ENCODE data around the gene LRP1B. TPM values are rescaled to one million over a fixed set of nuclear protein-coding genes. Genes with fewer than 3 reads are reported as not detected.
"Not testable (repeated sequence)": the region's sequence is repeated elsewhere in the genome, so short reads cannot be mapped to it uniquely, and the experiment has no call there.

LRP1B gene
- polyA plus RNA-seq, 1 of the 3 experiments (the other 2 are of a cell fraction): 0.28 TPM

DNA sequence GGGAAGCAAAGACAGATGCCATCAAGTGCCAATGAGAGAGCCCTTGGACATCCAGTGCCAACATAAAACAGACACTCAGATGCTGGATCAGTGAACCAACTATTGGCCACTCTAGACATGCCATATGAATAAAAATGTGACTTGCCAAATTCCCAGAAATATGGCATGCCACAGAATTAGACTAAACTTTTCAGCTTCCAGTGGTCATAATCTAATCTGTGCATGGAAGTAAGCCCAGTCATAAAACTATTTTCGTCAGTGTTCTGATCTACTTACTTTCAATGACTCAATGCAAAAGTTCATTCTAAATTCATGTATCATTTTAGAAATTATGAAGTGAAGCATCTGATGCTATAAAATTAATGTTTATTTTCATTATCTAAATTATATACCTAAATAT, 1844.4 kb downstream of the LRP1B start:
- WGBS (ENCODE audit: low lambda C conversion rate): 31% methylated on average over 1 of the region's 1 CpG
- no peaks in the 10 kb centered on the region for H3K4me1 ChIP-seq (ENCODE audit: control insufficient read depth in 1 of 2, insufficient read depth in 2 of 2, low read depth in 1 of 2, low read length in 1 of 2)
- CTCF ChIA-PET: no interaction called here
- no peak overlapping the region for H3K9ac ChIP-seq
- H3K27ac ChIP-seq (ENCODE audit: low read depth in 2 of 2, low read length in 1 of 2): no peak overlapping the region
- no peaks in the 10 kb centered on the region for H3K27me3 ChIP-seq (ENCODE audit: insufficient read depth)
- no peak for DNase-seq
- no peak overlapping the region for H3K4me2 ChIP-seq
- H3K9me2 ChIP-seq: no peaks in the 10 kb centered on the region
- H3F3A ChIP-seq (replicated peaks; ENCODE audit: insufficient read depth): no peaks in the 10 kb centered on the region
- no peaks in the 10 kb centered on the region for H3K36me3 ChIP-seq (replicated peaks in 1 of 2; ENCODE audit: control insufficient read depth in 1 of 2, insufficient read depth in 2 of 2, low read length in 1 of 2)
- no peaks in the 10 kb centered on the region for H4K20me1 ChIP-seq (ENCODE audit: insufficient read depth)
- TF ChIP-seq USF2 (IDR thresholded peaks at IDR 0.05; ENCODE audit: borderline replicate concordance, low read depth, low read length) (no peak), ELF1 (IDR thresholded peaks at IDR 0.05) (no peak), MEF2A (IDR thresholded peaks at IDR 0.05; ENCODE audit: borderline replicate concordance, low read depth) (no peak), USF1 (IDR thresholded peaks at IDR 0.05; ENCODE audit: borderline replicate concordance, low read depth) (no peak), TEAD4 (IDR thresholded peaks at IDR 0.05; ENCODE audit: borderline replicate concordance, insufficient read depth) (no peak), SMC3 (IDR thresholded peaks at IDR 0.05; ENCODE audit: low read depth, low read length) (no peak)
- TF ChIP-seq, protein P1, sequence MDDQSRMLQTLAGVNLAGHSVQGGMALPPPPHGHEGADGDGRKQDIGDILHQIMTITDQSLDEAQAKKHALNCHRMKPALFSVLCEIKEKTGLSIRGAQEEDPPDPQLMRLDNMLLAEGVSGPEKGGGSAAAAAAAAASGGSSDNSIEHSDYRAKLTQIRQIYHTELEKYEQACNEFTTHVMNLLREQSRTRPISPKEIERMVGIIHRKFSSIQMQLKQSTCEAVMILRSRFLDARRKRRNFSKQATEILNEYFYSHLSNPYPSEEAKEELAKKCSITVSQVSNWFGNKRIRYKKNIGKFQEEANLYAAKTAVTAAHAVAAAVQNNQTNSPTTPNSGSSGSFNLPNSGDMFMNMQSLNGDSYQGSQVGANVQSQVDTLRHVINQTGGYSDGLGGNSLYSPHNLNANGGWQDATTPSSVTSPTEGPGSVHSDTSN (IDR thresholded peaks at IDR 0.05): no peak
- TF ChIP-seq, protein P2, sequence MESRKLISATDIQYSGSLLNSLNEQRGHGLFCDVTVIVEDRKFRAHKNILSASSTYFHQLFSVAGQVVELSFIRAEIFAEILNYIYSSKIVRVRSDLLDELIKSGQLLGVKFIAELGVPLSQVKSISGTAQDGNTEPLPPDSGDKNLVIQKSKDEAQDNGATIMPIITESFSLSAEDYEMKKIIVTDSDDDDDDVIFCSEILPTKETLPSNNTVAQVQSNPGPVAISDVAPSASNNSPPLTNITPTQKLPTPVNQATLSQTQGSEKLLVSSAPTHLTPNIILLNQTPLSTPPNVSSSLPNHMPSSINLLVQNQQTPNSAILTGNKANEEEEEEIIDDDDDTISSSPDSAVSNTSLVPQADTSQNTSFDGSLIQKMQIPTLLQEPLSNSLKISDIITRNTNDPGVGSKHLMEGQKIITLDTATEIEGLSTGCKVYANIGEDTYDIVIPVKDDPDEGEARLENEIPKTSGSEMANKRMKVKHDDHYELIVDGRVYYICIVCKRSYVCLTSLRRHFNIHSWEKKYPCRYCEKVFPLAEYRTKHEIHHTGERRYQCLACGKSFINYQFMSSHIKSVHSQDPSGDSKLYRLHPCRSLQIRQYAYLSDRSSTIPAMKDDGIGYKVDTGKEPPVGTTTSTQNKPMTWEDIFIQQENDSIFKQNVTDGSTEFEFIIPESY (IDR thresholded peaks at IDR 0.05; ENCODE audit: borderline replicate concordance, low read depth): no peak
- no peaks in the 10 kb centered on the region for H3K79me2 ChIP-seq (ENCODE audit: insufficient read depth)
- H2AFZ ChIP-seq (ENCODE audit: low read depth): no peak overlapping the region
- POLR2A ChIA-PET: no interaction called here
- no peak overlapping the region for H3K4me3 ChIP-seq (ENCODE audit: low read depth in 2 of 2, low read length in 1 of 2)
- H3K9me3 ChIP-seq: no peaks in the 10 kb centered on the region

DNA sequence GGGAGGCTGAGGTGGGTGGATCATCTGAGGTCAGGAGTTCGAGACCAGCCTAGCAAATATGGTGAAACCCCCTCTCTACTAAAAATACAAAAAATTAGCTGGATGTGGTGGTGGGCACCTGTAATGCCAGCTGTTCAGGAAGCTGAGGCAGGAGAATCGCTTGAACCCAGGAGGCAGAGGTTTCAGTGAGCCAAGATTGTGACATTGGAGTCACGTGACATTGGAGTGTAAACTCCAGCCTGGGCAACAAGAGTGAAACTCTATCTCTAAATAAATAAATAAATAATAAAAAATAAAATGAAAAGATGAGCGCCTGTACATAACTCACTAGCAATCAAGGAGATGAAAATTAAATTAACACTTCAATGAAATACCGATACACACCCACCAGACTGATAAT, 1853.5 kb downstream of the LRP1B start:
- DNase-seq; H3K4me2 ChIP-seq; H3K27me3 ChIP-seq (ENCODE audit: insufficient read depth); H3K9ac ChIP-seq; H3F3A ChIP-seq (replicated peaks; ENCODE audit: insufficient read depth); H2AFZ ChIP-seq (ENCODE audit: low read depth); POLR2A ChIA-PET; H3K27ac ChIP-seq (ENCODE audit: low read depth in 2 of 2, low read length in 1 of 2); H3K36me3 ChIP-seq (replicated peaks in 1 of 2; ENCODE audit: control insufficient read depth in 1 of 2, insufficient read depth in 2 of 2, low read length in 1 of 2); H4K20me1 ChIP-seq (ENCODE audit: insufficient read depth); H3K79me2 ChIP-seq (ENCODE audit: insufficient read depth); H3K9me3 ChIP-seq; H3K4me3 ChIP-seq (ENCODE audit: low read depth in 2 of 2, low read length in 1 of 2); H3K9me2 ChIP-seq; CTCF ChIA-PET; H3K4me1 ChIP-seq (ENCODE audit: control insufficient read depth in 1 of 2, insufficient read depth in 2 of 2, low read depth in 1 of 2, low read length in 1 of 2): not testable (repeated sequence)
- WGBS (ENCODE audit: low lambda C conversion rate): 43% methylated on average over 5 of the region's 5 CpGs
